ENCODE measurements around the gene PHF20.

- no peak for TF ChIP-seq CTCF (conservative IDR thresholded peaks at IDR 0.05 in 1 of 2, IDR thresholded peaks at IDR 0.05 in 1 of 2; ENCODE audit: extremely low read depth in 1 of 2, insufficient read depth in 1 of 2, low read depth in 1 of 2, low read length in 2 of 2)
- no peak for TF ChIP-seq EZH2 (IDR thresholded peaks at IDR 0.05; ENCODE audit: borderline replicate concordance, low read length)
Measured at GRCh38 chr20:35821807-35822242, 50.0 kb downstream of the PHF20 start.
